HG03571 (cell line): ENCODE measurements around the gene LAMA3.
A peak's percentile ranks its signal among the peaks of the same experiment; 100 is the strongest.
"Not testable (repeated sequence)": the region's sequence is repeated elsewhere in the genome, so short reads cannot be mapped to it uniquely, and the experiment has no call there.

Source experiments
- ATAC-seq: cut with Tn5 transposase; IDR thresholded peaks from one replicate; pipeline ENCODE4 v1.9.1; 2021; ENCODE audit not compliant: unreplicated experiment

Gene LAMA3

DNA sequence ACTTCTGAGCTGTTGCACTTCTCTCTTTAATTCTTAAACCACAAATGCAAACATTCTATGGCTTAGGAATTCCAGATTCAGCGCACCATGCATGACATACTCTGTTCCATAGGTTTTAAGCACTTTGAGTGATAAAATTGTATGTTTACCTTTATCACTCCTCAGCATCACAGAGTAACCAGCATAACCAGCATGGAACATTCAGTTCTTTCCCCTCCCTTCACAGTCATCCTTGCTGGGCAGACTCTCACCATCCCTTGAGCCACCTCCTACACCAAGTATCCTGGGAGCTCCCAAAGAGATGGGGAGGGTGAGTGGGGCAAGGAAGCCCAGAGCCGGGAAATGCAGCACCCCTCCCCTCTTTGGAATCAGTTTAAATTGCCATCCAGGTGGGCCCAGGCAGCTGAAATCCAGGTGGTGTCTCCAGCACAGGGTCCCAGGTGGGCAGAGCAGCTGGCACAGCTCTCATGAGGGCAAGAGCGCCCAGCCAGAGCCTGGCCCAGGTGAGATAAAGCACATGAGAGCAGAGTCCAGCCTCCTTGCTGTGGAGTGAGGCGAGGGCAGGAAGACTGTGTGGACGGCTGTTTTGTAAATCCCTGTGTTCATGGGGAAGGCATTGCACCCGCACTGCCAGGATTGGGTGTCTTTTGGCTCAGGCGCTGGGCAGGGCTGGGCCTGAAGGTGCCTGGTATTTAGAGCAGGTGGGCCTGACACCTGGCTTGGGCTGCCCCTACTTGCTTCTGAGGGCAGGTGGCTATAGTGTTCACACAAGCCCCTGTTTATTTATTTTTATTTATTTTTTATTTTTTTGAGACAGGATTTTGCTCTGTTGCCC, 36.8 kb downstream of the LAMA3 start:
- no peak for ATAC-seq

DNA sequence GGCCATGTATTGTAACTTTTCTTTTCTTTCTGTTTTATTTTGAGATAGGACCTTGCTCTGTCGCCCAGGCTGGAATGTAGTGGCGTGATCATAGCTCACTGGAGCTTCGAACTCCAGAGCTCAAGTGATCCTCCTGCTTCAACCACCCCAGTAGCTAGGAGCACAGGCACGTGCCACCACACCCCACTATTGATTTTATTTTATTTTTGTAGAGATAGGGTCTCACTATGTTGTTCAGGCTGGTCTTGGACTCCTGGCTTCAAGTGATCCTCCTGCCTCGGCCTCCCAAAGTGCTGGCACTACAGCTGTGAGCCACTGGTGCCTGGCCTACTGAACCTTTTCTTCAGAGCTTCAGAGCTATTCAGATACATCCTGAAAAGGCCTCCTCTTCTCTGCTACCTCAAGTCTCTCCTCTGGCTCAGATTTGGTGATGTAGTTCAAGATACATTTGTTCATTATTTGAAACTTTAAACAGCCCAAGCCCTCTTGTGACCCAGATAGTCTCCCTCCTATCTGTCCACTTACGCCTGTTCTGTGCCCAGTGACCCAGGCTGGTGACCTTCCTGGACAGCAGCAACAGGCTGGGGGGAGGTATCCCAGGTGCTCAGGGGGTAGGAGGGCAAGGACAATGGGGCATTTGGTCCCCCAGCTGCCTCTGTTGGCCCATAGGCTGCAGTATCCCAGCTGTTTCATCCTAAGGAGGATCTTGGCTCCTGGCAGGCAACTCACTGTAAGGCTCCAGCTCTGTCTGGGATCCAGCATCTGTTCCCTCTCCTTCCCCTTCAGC, 38.6 kb downstream of the LAMA3 start:
- no peak for ATAC-seq

DNA sequence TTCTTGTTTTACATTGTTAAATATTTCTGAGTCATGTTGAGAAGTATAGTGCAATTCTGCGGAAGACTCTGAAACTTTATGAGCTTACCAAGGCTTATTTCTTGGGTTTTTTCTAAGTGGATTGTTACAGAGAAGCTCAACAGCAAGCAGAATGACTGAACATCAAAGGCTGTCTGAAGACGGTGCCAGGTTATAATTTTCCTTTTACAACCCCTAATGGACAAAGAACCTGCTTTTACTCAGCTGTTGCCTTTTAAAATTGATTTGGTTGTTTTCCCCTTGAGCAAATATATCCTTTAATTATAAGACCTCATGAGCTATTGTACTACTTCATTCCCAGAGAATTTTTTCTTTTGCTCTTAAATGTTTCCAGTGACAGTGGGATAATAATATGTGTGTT, 41.6 kb downstream of the LAMA3 start:
- ATAC-seq = no peak

DNA sequence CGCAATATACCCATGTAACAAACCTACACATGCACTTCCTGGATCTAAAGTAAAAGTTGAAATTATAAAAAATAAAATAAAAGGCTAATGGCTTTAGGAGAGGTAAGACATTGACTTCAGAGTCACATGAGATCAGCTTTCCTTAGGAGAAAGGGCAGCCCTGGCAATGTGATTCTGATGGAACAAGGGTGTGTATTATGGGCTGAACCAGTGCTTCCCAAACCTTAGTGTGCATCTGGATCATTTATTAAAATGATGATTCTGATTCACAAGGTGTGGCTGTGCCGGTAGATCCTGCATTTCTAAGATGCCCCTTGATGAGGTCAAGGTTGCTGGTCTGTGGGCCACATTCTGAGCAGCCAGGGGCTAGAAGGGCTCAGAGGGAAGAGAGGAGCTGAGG, 42.6 kb downstream of the LAMA3 start:
- no peak for ATAC-seq

DNA sequence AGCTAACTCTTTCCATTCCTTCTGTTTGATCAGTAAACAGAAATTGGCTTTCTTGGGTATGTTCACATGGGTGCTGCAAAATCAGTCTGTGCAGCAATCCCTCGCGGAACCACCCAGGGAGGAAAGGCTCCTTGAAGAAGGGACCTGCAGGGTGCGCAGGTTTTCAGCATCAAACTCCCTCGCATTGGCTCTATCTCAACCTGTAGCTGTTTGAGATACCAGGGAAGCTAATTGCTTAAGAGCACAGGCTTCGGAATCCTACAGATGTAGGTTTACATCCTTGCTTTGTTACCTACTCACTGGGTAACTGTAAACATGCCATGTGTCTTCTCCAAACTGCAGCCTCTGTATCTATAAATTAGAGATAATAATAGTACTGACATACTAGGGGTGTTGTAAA, 43.2 kb downstream of the LAMA3 start:
- no peak for ATAC-seq

DNA sequence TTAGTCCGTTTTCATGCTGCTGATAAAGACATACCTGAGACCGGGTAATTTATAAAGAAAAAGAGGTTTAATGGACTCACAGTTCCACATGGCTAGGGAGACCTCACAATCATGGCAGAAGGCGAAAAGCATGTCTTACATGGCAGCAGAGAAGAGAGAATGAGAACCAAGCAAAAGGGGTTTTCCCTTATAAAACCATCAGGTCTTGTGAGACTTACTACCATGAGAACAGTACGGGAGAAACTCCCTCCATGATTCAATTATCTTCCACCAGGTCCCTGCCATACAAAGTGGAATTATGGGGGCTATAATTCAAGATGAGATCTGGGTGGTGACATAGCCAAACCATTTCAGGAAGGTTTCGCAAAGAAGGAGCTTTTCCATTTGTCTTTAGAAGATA, 44.0 kb downstream of the LAMA3 start:
- ATAC-seq = not testable (repeated sequence)

- ATAC-seq = no peak
These were observed 44.6 kb downstream of the LAMA3 start for GRCh38 chr18:23733895-23734294.

GRCh38 chr18:23735021-23735464, 45.8 kb downstream of the LAMA3 start:
- peak; percentile 74 for ATAC-seq

- ATAC-seq = no peak
These were observed 48.3 kb downstream of the LAMA3 start for GRCh38 chr18:23737578-23737977.

GRCh38 chr18:23738151-23738550, 48.9 kb downstream of the LAMA3 start:
- no peak for ATAC-seq

GRCh38 chr18:23738575-23738974, 49.3 kb downstream of the LAMA3 start:
- no peak for ATAC-seq

GRCh38 chr18:23740105-23740830, 51.0 kb downstream of the LAMA3 start:
- ATAC-seq = no peak

DNA sequence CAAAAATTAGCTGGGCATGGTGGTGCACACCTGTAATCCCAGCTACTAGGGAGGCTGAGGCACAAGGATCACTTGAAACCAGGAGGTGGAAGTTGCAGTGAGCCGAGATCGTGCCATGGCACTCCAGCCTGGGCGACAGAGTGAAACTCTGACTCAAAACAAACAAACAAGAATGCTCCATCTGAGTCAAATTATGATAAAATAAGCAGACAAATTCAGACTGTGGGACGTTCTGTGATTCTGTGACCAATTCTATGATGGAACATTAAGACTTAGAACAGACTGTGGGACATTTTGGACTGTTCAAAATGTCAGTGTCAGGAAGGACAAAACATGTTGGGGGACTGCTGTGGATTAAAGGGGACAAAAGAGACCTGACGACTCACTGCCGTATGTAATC, 52.7 kb downstream of the LAMA3 start:
- not testable (repeated sequence) for ATAC-seq

GRCh38 chr18:23743733-23744333, 54.6 kb downstream of the LAMA3 start:
- ATAC-seq = no peak

DNA sequence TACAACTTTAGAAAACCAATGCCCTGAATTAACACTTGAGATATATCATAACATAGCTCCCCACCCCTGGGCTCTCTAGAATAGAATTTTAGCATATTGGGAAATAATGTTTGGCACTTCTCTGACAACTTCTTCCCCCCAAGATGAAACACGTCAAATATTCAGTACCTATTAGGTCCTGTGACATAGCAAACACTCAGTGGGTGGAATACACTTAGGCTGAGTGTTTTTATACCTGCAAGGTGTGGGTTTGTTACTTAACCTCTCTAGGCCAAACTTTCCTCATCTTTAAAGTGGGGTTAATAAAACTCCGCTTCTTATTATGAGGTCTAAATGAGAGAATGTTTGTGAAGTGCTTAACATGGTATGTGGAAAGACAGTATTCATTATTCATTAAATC, 56.1 kb downstream of the LAMA3 start:
- ATAC-seq = no peak

DNA sequence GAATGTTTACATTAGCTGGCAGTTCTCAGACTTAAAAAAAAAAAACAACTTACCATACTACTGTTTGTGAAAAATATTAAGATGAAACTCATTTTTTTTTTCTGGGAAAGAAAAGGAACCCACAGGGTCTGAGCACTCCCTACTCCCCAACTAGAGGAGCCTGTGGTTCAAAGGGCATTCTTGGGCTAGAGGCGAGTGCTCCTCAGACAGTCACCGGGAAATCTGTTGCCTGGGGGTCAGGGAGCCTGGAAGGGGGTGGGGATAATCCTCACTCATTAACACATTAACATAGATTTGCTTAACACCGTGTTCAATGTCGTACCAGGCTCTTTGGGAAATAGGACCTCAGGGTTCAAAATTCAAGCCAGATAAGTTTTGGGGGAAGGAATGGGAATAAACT, 57.6 kb downstream of the LAMA3 start:
- no peak for ATAC-seq

- ATAC-seq = no peak
These were observed 63.1 kb downstream of the LAMA3 start for GRCh38 chr18:23752363-23752762.

DNA sequence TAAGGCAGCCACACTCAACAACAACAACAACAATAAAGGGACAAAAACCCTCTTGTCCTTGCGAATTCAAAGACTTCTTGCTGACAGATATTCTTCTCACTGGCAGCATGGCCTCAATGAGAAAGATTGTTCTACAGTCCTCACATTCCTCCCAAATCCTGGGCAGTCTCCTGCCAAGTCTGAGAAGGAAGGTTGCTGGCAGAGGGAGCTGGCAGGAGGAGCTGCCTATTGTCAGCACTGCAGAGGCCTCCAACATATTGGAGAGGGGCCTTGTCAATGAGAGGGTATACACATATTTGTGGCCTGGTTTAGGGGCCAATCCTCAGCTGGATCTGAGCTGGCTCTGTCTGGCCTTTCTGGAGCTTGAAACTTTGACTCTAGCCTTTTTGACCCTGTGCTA, 63.5 kb downstream of the LAMA3 start:
- ATAC-seq = no peak

DNA sequence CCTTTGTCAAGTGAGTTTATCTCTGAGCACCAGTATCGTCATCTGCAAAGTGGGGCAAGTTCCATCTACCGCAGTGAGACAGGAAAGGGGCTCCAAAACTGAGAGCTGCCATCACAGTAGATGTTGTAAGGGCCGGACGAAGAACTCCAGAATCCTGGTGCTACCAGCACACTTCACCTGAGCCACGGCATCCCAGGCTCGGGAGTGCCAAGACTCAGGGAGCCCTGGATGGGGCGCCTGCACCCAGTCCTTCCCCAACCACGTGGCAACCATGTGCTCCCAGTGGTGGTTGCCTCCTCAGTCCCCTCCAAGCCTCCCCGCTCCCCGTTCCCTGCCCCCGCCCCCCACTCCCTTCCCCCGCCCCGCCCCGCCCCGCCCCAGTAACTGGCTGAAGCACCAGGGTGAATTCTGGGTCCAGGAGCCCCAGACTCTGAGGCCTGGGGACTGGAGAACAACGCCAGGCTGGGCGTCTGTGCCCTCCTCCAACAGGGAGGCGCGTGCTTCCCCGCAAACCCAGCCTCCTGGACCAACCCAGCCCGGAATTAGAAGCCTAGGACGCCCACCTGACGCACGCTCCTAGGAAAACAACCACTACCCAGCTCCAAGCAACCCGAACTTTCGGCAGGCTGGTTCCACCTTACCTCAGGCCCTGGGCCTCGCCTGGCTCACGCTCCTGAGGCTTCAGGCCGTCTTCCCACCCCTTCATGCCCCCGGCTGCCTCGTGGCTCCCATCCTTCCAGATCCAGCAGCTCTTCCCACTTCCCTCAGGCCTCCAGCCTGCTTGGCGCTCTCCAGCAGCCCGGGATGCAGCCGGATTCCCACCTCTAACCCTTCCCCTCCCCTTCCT, 67.6 kb downstream of the LAMA3 start:
- no peak for ATAC-seq

DNA sequence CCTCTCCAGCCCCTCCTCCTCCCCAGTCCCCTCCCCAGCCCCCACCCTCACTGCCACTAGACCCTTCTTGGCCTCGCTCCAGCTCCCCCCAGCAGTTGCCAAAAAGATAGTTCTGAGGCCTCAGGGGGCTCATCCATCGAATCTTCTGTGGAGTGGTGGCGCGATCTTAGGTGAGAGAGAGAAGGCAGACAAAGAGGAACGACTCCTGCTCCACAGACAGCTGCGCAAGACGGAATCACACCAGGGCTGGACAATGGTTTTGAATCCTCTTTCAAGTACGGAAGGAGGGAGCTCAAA, 68.1 kb downstream of the LAMA3 start:
- no peak for ATAC-seq
